NCI-H187 treated with DMSO at 0.1 percent for 48 hours (cell line): ENCODE measurements around the gene ASTN2.

ENCODE experiments used
- DNase-seq: peaks from one replicate; lab custom pipeline; 2025; lab: John Stamatoyannopoulos, UW

The ASTN2 gene

GRCh38 chr9:117114768-117115167 is 300.1 kb downstream of the ASTN2 start:
- DNase-seq, result no peak

- DNase-seq, result no peak
These were observed 310.0 kb downstream of the ASTN2 start for GRCh38 chr9:117104716-117105495.

GRCh38 chr9:117104206-117104605 is 310.7 kb downstream of the ASTN2 start:
- DNase-seq, result no peak

GRCh38 chr9:117103438-117104110 is 311.3 kb downstream of the ASTN2 start:
- no peak for DNase-seq

GRCh38 chr9:117101008-117101407 is 313.8 kb downstream of the ASTN2 start:
- no peak for DNase-seq

GRCh38 chr9:117098331-117098730 is 316.5 kb downstream of the ASTN2 start:
- DNase-seq, result no peak

- DNase-seq, result no peak
These were observed 317.1 kb downstream of the ASTN2 start for GRCh38 chr9:117097761-117098160.

- DNase-seq, result no peak
These were observed 318.7 kb downstream of the ASTN2 start for GRCh38 chr9:117096138-117096537.

- no peak for DNase-seq
These were observed 319.8 kb downstream of the ASTN2 start for GRCh38 chr9:117095081-117095480.

- DNase-seq, result no peak
These were observed 320.7 kb downstream of the ASTN2 start for GRCh38 chr9:117093891-117094844.

- no peak for DNase-seq
These were observed 322.3 kb downstream of the ASTN2 start for GRCh38 chr9:117092582-117092981.

GRCh38 chr9:117091529-117091928 is 323.3 kb downstream of the ASTN2 start:
- no peak for DNase-seq

GRCh38 chr9:117088786-117089185 is 326.1 kb downstream of the ASTN2 start:
- no peak for DNase-seq

GRCh38 chr9:117088140-117088539 is 326.7 kb downstream of the ASTN2 start:
- DNase-seq, result no peak

GRCh38 chr9:117084221-117084620 is 330.6 kb downstream of the ASTN2 start:
- DNase-seq, result no peak

GRCh38 chr9:117083559-117083958 is 331.3 kb downstream of the ASTN2 start:
- DNase-seq, result no peak

- DNase-seq, result no peak
These were observed 333.1 kb downstream of the ASTN2 start for GRCh38 chr9:117081641-117082317.

- DNase-seq, result no peak
These were observed 334.0 kb downstream of the ASTN2 start for GRCh38 chr9:117080765-117081390.

- no peak for DNase-seq
These were observed 338.1 kb downstream of the ASTN2 start for GRCh38 chr9:117076571-117077290.

GRCh38 chr9:117075636-117076035 is 339.2 kb downstream of the ASTN2 start:
- DNase-seq, result no peak
